DND-41 (cell line): Measurements from ENCODE around the gene CEACAM16.

Experiments used
- ATAC-seq: fragments of 200-7000 bp; cut with Tn5 transposase; 3 replicates; pipeline ENCODE4 v1.9.1; 2021; ENCODE audit warnings: low read depth; ENCODE audit not compliant: insufficient read depth
- DNase-seq: peaks from one replicate; pipeline ENCODE4 v3.0.0-alpha.2; 2020
- H2AFZ ChIP-seq: 2 replicates; pipeline ENCODE4 v1.6.0; 2012; ENCODE audit warnings: low read depth, low read length
- H3K27ac ChIP-seq: 2 replicates; pipeline ENCODE4 v1.5.1; 2012; ENCODE audit warnings: low read length, inconsistent platforms
- H3K27me3 ChIP-seq: fragments of 200-600 bp; sonication (generic); 2 replicates; pipeline ENCODE4 v1.6.0; 2012; ENCODE audit warnings: low read length, mild to moderate bottlenecking, inconsistent platforms; ENCODE audit not compliant: insufficient read depth, poor library complexity
- H3K36me3 ChIP-seq: 2 replicates; pipeline ENCODE4 v1.5.1; 2012; ENCODE audit warnings: low read length, inconsistent platforms; ENCODE audit not compliant: insufficient read depth
- H3K4me1 ChIP-seq: 2 replicates; pipeline ENCODE4 v1.5.1; 2012; ENCODE audit warnings: mild to moderate bottlenecking, low read length; ENCODE audit not compliant: insufficient read depth
- H3K4me2 ChIP-seq: 2 replicates; pipeline ENCODE4 v1.6.0; 2012; ENCODE audit warnings: mild to moderate bottlenecking, moderate library complexity, low read length, inconsistent platforms; ENCODE audit not compliant: insufficient read depth
- H3K4me3 ChIP-seq, 2 experiments: fragments of 200-600 bp in 1 of 2; shearing (Covaris generic) in 1 of 2; 2 replicates each; pipeline ENCODE4 v1.5.1; 2012 to 2016; ENCODE audit warnings: inconsistent platforms in 2 of 2, low read length in 2 of 2, mild to moderate bottlenecking in 2 of 2, low read depth in 1 of 2, moderate library complexity in 1 of 2
- H3K79me2 ChIP-seq: 2 replicates; pipeline ENCODE4 v1.6.0; 2012; ENCODE audit warnings: low read length, inconsistent platforms; ENCODE audit not compliant: insufficient read depth
- H3K9ac ChIP-seq: 2 replicates; pipeline ENCODE4 v1.6.0; 2012; ENCODE audit warnings: low read depth, mild to moderate bottlenecking, inconsistent platforms, low read length, moderate library complexity
- H3K9me3 ChIP-seq: 2 replicates; pipeline ENCODE4 v1.5.1; 2012; ENCODE audit warnings: low read length, moderate library complexity, mild to moderate bottlenecking, inconsistent platforms; ENCODE audit not compliant: insufficient read depth, severe bottlenecking
- H4K20me1 ChIP-seq: 2 replicates; pipeline ENCODE4 v1.6.0; 2012; ENCODE audit warnings: low read length; ENCODE audit not compliant: insufficient read depth
- EZH2 ChIP-seq: IDR thresholded peaks from 3 replicates; pipeline ENCODE4 v1.6.1; 2012; ENCODE audit warnings: borderline replicate concordance, low read depth, mild to moderate bottlenecking, moderate library complexity, low read length, inconsistent platforms; ENCODE audit not compliant: severe bottlenecking
- TF ChIP-seq, protein P1 (sequence below): IDR thresholded peaks from 2 replicates; pipeline ENCODE4 v1.5.1; 2012; ENCODE audit warnings: borderline replicate concordance, low read length, moderate library complexity, mild to moderate bottlenecking; ENCODE audit not compliant: poor library complexity, severe bottlenecking; ENCODE audit errors: extremely low read depth

Gene CEACAM16

DNA sequence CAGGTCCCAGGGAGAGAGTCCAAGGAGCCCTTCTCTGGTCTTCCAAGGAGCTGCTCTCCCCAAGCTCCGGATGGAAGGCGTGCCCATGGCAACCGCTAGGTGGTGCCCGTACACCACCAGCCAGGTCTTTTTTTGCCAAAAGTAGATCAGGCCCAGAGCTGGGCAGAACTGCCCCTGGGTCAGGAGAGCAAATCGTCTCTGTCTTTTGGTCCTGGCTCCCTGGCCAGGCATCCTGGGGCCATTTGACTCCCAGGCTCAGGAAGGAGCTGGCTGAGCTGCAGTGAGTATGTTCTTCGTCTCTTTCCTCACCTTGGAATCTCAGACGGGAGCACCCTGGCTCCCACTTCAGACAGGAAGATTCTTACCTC lies 25.0 kb downstream of the CEACAM16 start:
- H2AFZ ChIP-seq, result no peak overlapping the region
- no peaks in the 10 kb centered on the region for H3K36me3 ChIP-seq
- no peak overlapping the region for H3K27ac ChIP-seq
- H3K79me2 ChIP-seq, result no peaks in the 10 kb centered on the region
- DNase-seq, result peak; percentile 72
- no peaks in the 10 kb centered on the region for H3K27me3 ChIP-seq
- H4K20me1 ChIP-seq, result peaks cover 8% of the 10 kb centered on the region; the same call in 1 of the 2 replicates
- peak; percentile 89 for ATAC-seq
- no peak overlapping the region for H3K4me2 ChIP-seq
- no peak overlapping the region for H3K9ac ChIP-seq
- peaks cover 7% of the 10 kb centered on the region for H3K4me1 ChIP-seq
- H3K9me3 ChIP-seq, result no peaks in the 10 kb centered on the region
- TF ChIP-seq, protein P1, sequence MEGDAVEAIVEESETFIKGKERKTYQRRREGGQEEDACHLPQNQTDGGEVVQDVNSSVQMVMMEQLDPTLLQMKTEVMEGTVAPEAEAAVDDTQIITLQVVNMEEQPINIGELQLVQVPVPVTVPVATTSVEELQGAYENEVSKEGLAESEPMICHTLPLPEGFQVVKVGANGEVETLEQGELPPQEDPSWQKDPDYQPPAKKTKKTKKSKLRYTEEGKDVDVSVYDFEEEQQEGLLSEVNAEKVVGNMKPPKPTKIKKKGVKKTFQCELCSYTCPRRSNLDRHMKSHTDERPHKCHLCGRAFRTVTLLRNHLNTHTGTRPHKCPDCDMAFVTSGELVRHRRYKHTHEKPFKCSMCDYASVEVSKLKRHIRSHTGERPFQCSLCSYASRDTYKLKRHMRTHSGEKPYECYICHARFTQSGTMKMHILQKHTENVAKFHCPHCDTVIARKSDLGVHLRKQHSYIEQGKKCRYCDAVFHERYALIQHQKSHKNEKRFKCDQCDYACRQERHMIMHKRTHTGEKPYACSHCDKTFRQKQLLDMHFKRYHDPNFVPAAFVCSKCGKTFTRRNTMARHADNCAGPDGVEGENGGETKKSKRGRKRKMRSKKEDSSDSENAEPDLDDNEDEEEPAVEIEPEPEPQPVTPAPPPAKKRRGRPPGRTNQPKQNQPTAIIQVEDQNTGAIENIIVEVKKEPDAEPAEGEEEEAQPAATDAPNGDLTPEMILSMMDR, result peak; percentile 98
- TF ChIP-seq EZH2, result no peak
- no peak overlapping the region for H3K4me3 ChIP-seq

DNA sequence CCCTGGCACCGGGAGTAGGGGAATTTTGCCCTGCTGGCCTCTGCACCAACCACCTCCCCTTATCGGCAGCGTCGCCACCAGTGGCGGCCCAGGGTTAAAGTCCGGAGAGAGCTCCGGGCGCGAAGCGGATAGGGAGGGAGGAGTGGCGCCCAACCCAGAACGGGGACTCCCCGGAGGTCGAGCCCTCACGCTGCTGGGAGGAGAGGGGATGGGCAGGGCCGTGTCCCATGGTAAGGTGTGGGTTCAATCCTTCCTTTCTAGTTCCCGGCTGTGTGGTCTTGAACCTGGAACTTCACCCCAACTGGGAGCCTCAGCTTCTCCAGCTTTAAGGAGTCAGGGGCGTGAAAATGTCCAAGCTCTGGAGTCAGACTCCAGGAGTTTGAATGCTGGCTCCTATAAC lies 26.3 kb downstream of the CEACAM16 start:
- Histone ChIP-seq H3K36me3 (no peaks in the 10 kb centered on the region), H3K4me3 (no peak overlapping the region), H3K79me2 (no peaks in the 10 kb centered on the region), H3K4me2 (no peak overlapping the region), H2AFZ (no peak overlapping the region), H3K9ac (no peak overlapping the region), H4K20me1 (peaks cover 8% of the 10 kb centered on the region; the same call in 1 of the 2 replicates), H3K4me1 (peaks cover 7% of the 10 kb centered on the region), H3K27me3 (no peaks in the 10 kb centered on the region), H3K9me3 (no peaks in the 10 kb centered on the region), H3K27ac (no peak overlapping the region)
- ATAC-seq (no peak), DNase-seq (no peak)
- no peak for TF ChIP-seq EZH2
- TF ChIP-seq, protein P1, result no peak

DNA sequence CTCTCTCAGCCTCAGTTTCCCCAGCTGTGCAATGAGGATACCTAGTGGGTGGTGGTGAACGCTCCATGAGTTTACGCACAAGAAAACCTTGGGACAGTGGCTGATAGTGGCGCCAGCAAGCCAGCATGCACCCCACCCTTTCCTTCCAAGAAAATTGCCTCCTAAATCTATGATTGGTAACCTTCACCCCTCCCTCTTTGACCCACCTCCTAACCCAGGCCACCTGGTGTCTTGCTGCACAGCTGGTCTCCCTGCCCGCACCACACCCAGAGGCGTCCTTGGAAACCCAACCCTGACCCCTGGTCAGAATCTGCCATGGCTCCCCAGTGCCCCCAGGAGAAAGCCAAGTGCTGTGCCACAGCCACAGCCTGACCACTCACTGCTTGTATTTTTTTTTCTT lies 26.7 kb downstream of the CEACAM16 start:
- H3K27ac ChIP-seq, result no peak overlapping the region
- no peaks in the 10 kb centered on the region for H3K27me3 ChIP-seq
- no peak overlapping the region for H3K4me3 ChIP-seq
- ATAC-seq, result no peak
- peaks cover 7% of the 10 kb centered on the region for H3K4me1 ChIP-seq
- no peak overlapping the region for H3K9ac ChIP-seq
- no peaks in the 10 kb centered on the region for H3K36me3 ChIP-seq
- peaks cover 8% of the 10 kb centered on the region; the same call in 1 of the 2 replicates for H4K20me1 ChIP-seq
- H3K79me2 ChIP-seq, result no peaks in the 10 kb centered on the region
- TF ChIP-seq, protein P1, result no peak
- TF ChIP-seq EZH2, result no peak
- DNase-seq, result no peak
- H3K9me3 ChIP-seq, result no peaks in the 10 kb centered on the region
- no peak overlapping the region for H2AFZ ChIP-seq
- no peak overlapping the region for H3K4me2 ChIP-seq

DNA sequence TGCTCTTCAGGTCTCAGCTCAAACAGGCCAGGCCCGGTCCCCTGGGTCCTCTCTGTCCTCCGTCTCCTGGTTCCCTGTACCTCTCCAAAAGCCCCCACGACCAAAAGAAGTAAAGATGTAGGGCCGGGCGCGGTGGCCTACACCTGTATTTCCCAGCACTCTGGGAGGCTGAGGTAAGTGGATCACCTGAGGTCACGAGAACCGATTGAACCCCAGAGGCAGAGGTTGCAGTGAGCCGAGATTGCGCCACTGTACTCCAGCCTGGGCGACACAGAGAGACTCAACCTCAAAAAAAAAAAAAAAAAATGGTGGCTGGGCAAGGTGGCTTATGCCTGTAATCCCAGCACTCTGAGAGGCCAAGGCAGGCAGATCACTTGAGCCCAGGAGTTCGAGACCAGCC lies 27.5 kb downstream of the CEACAM16 start:
- TF ChIP-seq, protein P1, result no peak
- no peak for TF ChIP-seq EZH2
- no peak overlapping the region for H3K4me2 ChIP-seq
- no peaks in the 10 kb centered on the region for H3K9me3 ChIP-seq
- ATAC-seq (no peak), DNase-seq (no peak)
- H2AFZ ChIP-seq, result no peak overlapping the region
- peaks cover 8% of the 10 kb centered on the region; the same call in 1 of the 2 replicates for H4K20me1 ChIP-seq
- H3K9ac ChIP-seq, result no peak overlapping the region
- peaks cover 7% of the 10 kb centered on the region for H3K4me1 ChIP-seq
- H3K79me2 ChIP-seq, result no peaks in the 10 kb centered on the region
- no peak overlapping the region for H3K27ac ChIP-seq
- no peak overlapping the region for H3K4me3 ChIP-seq
- H3K27me3 ChIP-seq, result no peaks in the 10 kb centered on the region
- H3K36me3 ChIP-seq, result no peaks in the 10 kb centered on the region
